ENCODE results near the gene EXD3.

Gene EXD3

DNA sequence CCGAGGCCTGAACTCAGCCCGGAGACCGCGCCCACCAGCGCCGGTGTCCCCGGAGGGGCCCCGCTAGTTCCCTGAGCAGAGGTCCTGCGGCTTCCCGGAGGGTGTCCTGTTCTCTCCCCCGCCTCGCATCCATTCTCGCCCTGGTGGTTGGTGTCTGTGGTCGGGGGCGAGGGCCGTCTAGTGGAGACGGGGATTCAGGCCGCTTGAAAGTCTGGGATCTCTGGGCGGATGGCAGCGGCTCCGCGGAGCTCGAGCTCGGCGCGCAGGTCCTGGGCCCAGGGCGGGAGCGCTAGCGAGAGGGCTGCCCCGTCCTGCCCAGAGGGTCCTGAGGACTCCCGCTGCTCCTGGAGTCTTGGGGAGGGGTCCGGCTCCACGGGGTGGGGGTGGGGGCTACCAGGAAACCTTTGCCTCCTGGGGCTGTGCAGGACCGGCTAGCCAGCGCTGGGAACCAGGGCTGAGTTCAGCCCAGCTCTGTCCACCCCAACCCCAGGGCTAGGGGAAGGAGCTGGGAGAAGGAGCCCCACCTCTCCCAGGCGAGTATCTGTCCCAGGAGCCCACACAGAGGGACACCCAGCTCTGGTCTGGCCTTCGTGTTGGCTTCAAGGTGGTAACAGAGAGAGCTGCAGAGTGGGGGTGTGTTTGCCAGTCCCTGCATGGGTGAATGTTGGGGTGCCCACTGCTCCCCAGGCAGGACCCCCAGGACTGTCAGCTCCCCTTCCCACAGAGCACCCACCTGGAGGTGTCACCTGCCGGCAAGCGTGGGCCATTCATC is 141.4 kb downstream of the EXD3 start:
- Histone ChIP-seq H3K36me3 (replicated peaks) (peaks cover 11% of the 10 kb centered on the region), H3K4me3 (ENCODE audit: low read depth, low read length) (peak overlapping the region; percentile 15), H3K27ac (no peak overlapping the region), H3K27me3 (replicated peaks) (no peaks in the 10 kb centered on the region)
- no peak for DNase-seq
- TF ChIP-seq, protein P1, sequence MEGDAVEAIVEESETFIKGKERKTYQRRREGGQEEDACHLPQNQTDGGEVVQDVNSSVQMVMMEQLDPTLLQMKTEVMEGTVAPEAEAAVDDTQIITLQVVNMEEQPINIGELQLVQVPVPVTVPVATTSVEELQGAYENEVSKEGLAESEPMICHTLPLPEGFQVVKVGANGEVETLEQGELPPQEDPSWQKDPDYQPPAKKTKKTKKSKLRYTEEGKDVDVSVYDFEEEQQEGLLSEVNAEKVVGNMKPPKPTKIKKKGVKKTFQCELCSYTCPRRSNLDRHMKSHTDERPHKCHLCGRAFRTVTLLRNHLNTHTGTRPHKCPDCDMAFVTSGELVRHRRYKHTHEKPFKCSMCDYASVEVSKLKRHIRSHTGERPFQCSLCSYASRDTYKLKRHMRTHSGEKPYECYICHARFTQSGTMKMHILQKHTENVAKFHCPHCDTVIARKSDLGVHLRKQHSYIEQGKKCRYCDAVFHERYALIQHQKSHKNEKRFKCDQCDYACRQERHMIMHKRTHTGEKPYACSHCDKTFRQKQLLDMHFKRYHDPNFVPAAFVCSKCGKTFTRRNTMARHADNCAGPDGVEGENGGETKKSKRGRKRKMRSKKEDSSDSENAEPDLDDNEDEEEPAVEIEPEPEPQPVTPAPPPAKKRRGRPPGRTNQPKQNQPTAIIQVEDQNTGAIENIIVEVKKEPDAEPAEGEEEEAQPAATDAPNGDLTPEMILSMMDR (IDR thresholded peaks at IDR 0.05; ENCODE audit: low read depth, low read length, missing control alignments) = no peak
- in situ Hi-C loops (cut with HindIII; ENCODE audit: low pct_ligation_motif_present, low sequenced_read_pairs) = no loop called here

DNA sequence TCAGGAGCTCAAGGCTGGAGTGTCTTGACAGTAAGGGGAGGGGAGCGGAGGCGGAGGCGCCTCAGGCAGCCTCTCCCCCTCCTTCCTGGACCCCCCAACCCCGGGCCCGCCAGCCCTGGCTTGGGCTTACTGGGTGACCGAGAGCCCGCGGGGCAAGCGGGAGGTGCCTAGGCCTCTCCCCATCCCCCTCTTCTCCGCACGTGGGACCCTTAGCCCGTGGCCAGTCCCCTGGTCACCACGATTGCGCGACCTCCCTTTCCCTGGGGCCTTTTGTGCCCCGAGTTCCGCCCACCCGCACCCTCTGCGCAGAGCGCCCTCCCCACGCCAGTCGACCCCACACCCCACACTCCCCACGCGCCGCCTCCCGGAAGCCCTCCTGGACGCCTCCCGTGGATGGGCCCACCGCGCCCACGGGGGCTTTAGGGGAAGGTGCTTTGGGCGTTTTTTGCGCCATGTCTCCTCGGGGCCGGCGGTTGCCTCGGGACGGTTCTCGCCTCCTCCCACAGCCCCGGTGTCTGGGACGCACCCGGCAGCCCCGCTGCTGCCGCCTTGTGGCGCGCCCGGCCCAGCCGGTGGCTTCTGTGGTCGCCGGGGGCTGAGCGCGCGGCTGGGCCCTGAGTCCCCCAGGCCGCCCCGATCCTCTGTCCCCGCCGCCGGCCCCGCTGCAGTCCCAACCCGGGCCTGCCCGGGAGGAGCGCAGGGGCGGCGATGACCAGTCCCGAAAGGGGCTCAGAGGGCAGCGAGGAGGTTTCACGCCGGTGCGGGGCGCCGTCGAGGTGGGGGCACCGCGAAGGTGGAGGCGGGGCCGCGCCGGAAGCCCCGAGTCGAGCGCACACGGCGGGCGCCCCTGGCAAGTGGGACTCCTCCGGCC is 142.3 kb downstream of the EXD3 start:
- TF ChIP-seq, protein P1 (IDR thresholded peaks at IDR 0.05; ENCODE audit: low read depth, low read length, missing control alignments) = peak; percentile 56
- in situ Hi-C loops (cut with HindIII; ENCODE audit: low pct_ligation_motif_present, low sequenced_read_pairs) = no loop called here
- Histone ChIP-seq H3K27ac (no peak overlapping the region), H3K36me3 (replicated peaks) (peaks cover 11% of the 10 kb centered on the region), H3K4me3 (ENCODE audit: low read depth, low read length) (peak overlapping the region; percentile 32), H3K27me3 (replicated peaks) (no peaks in the 10 kb centered on the region)
- no peak for DNase-seq

DNA sequence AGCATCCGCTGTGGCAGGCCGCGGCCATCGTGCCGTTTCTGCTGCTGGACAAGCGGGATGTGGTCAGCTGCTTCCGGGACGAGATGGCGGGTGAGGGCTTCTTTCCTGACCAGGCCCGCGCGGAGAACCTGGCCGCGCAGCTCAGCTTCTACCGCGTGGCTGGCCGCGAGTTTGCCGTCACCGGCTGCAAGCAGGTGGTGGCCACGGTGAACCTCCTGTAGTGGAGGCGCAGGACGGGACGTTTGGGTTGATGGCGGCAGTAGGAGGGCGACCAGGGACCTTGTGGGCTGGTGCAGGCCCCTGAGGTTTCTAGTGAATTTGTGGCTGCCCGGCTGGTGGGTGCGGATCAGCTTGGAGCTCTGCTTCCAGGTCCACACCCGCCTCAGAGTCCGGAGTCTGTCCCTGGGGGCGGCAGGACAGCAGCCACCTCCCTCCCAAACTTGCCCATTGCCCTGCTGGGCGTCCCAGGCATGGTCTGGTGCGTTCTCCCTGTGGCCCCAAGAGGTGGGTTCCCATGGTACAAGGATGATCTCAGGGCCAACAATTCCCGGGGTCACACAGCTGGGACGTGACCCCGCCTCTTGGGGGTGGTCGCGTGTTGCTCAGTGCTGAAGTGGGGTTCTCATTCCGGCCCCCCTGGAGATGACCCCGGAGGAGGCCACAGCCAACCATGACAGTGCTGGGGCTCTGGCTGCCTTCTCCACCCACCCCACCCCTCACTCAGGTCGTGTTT is 143.1 kb downstream of the EXD3 start:
- Histone ChIP-seq H3K27me3 (replicated peaks) (no peaks in the 10 kb centered on the region), H3K27ac (no peak overlapping the region), H3K4me3 (ENCODE audit: low read depth, low read length) (no peak overlapping the region), H3K36me3 (replicated peaks) (peaks cover 11% of the 10 kb centered on the region)
- in situ Hi-C loops (cut with HindIII; ENCODE audit: low pct_ligation_motif_present, low sequenced_read_pairs) = no loop called here
- TF ChIP-seq, protein P1 (IDR thresholded peaks at IDR 0.05; ENCODE audit: low read depth, low read length, missing control alignments) = no peak
- no peak for DNase-seq

DNA sequence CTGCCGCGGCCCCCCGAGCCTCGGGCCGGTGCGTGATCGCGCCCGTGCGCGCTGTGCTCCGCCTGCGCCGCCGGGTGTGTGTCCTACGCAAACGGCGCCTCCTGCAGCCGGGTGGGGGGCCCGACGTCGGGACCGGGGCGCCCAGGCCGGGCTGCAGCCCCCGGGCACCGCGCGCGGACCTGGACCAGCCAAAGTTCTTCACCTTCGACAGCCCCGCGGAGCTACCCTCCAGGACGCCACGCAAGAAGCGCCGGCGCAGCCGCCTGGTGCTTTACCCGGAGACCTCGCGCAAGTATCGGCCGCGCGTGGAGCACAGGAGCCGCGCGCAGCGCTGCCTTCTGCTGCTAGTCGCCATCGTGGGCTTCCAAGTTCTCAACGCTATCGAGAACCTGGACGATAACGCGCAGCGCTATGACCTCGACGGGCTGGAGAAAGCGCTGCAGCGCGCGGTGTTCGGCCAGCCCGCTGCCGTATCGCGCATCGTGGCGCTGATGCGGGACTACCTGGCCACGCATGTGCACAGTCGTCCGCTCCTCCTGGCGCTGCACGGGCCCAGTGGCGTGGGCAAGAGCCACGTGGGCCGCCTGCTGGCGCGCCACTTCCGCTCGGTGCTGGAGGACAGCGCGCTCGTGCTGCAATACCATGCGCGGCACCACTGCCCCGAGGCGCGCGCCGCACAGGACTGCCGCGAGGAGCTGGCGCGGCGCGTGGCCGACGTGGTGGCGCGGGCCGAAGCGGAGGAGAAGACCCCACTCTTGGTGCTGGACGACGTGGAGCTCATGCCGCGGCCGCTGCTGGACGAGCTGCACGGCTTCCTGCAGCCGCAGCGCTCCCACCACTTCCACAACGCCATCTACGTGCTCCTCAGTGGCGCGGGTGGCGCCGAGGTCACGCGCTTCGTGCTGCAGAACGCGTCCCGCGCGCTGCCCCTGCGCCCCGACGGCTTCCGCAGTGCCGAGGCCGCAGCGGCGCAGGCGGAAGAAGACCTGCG is 143.9 kb downstream of the EXD3 start:
- in situ Hi-C loops (cut with HindIII; ENCODE audit: low pct_ligation_motif_present, low sequenced_read_pairs) = no loop called here
- no peak overlapping the region for H3K27ac ChIP-seq
- no peak for DNase-seq
- TF ChIP-seq, protein P1 (IDR thresholded peaks at IDR 0.05; ENCODE audit: low read depth, low read length, missing control alignments) = no peak
- H3K36me3 ChIP-seq (replicated peaks) = peaks cover 15% of the 10 kb centered on the region
- H3K27me3 ChIP-seq (replicated peaks) = no peaks in the 10 kb centered on the region
- H3K4me3 ChIP-seq (ENCODE audit: low read depth, low read length) = peak overlapping the region; percentile 63

All from brain microvascular endothelial cell (primary cell).